Karpas-422 (cell line): ENCODE measurements around the gene SUPT3H. TPM values are rescaled to one million over a fixed set of nuclear protein-coding genes. Genes with fewer than 3 reads are reported as not detected.
"Not testable (repeated sequence)": the region's sequence is repeated elsewhere in the genome, so short reads cannot be mapped to it uniquely, and the experiment has no call there.

Experiments used
- DNase-seq: peaks from one replicate; pipeline ENCODE4 v3.0.0-alpha.2; 2015
- H2AFZ ChIP-seq: fragments of 200-600 bp; sonication (generic); 2 replicates; pipeline ENCODE4 v1.6.1; 2014; ENCODE audit warnings: antibody characterized with exemption, low read length, mixed read lengths
- H3K27ac ChIP-seq: fragments of 200-600 bp; sonication (generic); 2 replicates; pipeline ENCODE4 v1.5.1; 2014; ENCODE audit warnings: mild to moderate bottlenecking, low read length, moderate library complexity
- H3K27me3 ChIP-seq: fragments of 200-600 bp; sonication (generic); 2 replicates; pipeline ENCODE4 v1.6.1; 2014; ENCODE audit warnings: low read length, mixed read lengths
- H3K36me3 ChIP-seq: fragments of 200-600 bp; sonication (generic); 2 replicates; pipeline ENCODE4 v1.6.1; 2014; ENCODE audit warnings: low read length, mixed read lengths; ENCODE audit not compliant: insufficient read depth
- H3K4me1 ChIP-seq: fragments of 200-600 bp; sonication (generic); 2 replicates; pipeline ENCODE4 v1.6.1; 2014; ENCODE audit warnings: mild to moderate bottlenecking, low read length, mixed read lengths
- H3K4me2 ChIP-seq: fragments of 200-600 bp; sonication (generic); 2 replicates; pipeline ENCODE4 v1.6.1; 2014; ENCODE audit warnings: low read length, low read depth, mild to moderate bottlenecking; ENCODE audit not compliant: poor library complexity, severe bottlenecking
- H3K4me3 ChIP-seq: fragments of 200-600 bp; sonication (generic); 2 replicates; pipeline ENCODE4 v1.5.1; 2014; ENCODE audit warnings: mild to moderate bottlenecking, antibody characterized with exemption, low read length, mixed read lengths
- H3K79me2 ChIP-seq: fragments of 200-600 bp; sonication (generic); 2 replicates; pipeline ENCODE4 v1.6.1; 2014; ENCODE audit warnings: mild to moderate bottlenecking, low read length, mixed read lengths
- H3K9ac ChIP-seq: fragments of 200-600 bp; sonication (generic); 2 replicates; pipeline ENCODE4 v1.6.0; 2014; ENCODE audit warnings: low read length
- H3K9me2 ChIP-seq: fragments of 200-600 bp; sonication (generic), shearing (Covaris generic); replicated peaks from 2 replicates; pipeline ENCODE4 v1.6.0; 2014; ENCODE audit warnings: mild to moderate bottlenecking, low read length, moderate library complexity; ENCODE audit not compliant: insufficient read depth
- H3K9me3 ChIP-seq: fragments of 300-700, 200-600 bp; sonication (generic); 2 replicates; pipeline ENCODE4 v1.6.1; 2014; ENCODE audit warnings: low read length, mixed read lengths
- H4K20me1 ChIP-seq: fragments of 200-600 bp; sonication (generic); 2 replicates; pipeline ENCODE4 v1.6.1; 2014; ENCODE audit warnings: mild to moderate bottlenecking, antibody characterized with exemption, low read length, low read depth; ENCODE audit not compliant: insufficient read depth
- total RNA-seq: library from RNA; depleted of rRNA; stranded (reverse); fragments of >200 nt; shearing (Covaris generic); gene quantifications from 2 replicates; pipeline ENCODE4 v1.2.3, GENCODE V29; 2014; ENCODE audit warnings: low replicate concordance

The SUPT3H gene
- total RNA-seq, 1 experiment from 2014 or later, result 2.6 TPM

DNA sequence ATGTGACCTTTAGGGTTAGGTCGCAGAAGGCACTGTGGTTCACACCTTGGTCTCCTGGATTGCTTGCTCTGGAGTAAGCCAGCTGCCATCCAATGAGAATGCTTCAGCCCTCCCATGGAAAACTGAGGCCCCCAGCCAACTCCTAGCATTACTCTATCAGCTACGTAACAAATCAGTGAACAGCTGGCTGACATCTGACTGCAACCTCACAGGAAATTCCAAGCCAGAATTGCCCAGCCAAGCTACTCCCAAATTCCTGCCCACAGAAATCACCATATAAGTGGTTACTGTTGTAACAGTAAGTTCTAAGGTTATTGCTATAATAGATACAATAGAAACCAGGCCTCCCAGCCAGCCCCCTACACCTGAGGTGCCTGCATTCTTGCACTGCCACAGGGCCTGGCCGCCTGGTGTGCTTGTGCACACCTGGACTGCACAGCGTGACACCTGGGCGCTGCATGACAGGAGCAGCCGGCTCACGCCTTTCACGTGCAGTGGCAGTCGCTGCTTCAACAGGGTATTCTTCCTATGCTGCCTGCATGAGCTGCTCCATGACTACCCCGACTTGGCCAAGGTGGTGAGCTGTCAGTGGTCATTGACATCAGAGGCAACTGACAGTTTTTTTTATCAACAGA lies 479.3 kb downstream of the SUPT3H start:
- Histone ChIP-seq H3K4me2 (no peak overlapping the region), H3K27ac (no peak overlapping the region), H3K27me3 (no peaks in the 10 kb centered on the region), H3K9ac (no peak overlapping the region), H2AFZ (no peak overlapping the region), H3K9me2 (no peaks in the 10 kb centered on the region), H3K36me3 (no peaks in the 10 kb centered on the region), H3K4me1 (peaks cover 2% of the 10 kb centered on the region; the same call in 1 of the 2 replicates), H3K4me3 (no peak overlapping the region), H4K20me1 (no peaks in the 10 kb centered on the region), H3K9me3 (no peaks in the 10 kb centered on the region), H3K79me2 (no peaks in the 10 kb centered on the region)
- no peak for DNase-seq

DNA sequence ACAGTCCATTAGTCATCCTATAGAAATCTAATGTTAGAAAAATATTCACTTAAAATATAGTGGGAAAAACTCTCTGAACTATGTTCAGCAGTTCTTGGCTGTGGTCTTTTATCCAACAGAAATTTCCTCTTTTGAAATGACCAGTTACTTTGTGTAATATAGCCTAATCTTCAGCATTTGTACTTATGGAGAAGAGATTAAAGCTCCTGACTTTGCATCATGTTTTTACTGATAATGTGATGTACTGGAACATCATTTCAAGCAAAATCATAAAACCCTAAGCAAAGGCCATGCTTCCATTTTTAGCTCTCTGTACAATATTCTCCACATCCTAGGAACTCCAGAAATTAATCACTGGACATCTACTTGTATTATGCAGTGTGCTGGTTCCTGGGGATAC lies 480.4 kb downstream of the SUPT3H start:
- Histone ChIP-seq H3K9me2 (no peaks in the 10 kb centered on the region), H3K36me3 (no peaks in the 10 kb centered on the region), H3K79me2 (no peaks in the 10 kb centered on the region), H3K27ac (no peak overlapping the region), H3K4me2 (no peak overlapping the region), H3K9ac (no peak overlapping the region), H3K4me3 (no peak overlapping the region), H4K20me1 (no peaks in the 10 kb centered on the region), H2AFZ (no peak overlapping the region), H3K4me1 (peaks cover 2% of the 10 kb centered on the region; the same call in 1 of the 2 replicates), H3K9me3 (no peaks in the 10 kb centered on the region), H3K27me3 (no peaks in the 10 kb centered on the region)
- no peak for DNase-seq

DNA sequence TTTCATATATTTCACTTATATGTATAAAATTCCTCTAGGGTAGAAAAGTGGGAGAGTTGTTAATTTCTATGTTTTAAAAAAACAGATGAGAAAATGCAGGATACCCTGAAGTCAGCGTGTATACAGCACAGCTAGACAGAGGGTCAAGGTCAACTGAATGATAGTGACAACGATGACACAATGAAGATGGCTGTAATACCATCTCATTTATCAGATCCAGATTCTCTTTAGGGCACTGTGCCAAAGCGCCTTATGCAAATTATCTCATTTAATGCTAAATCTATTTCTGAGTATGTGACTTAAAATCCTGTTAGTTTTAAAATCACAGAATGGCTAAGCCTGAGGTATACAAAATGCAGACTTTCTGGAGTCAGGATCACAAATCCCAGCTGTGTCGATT lies 481.0 kb downstream of the SUPT3H start:
- Histone ChIP-seq H3K9me3 (no peaks in the 10 kb centered on the region), H3K79me2 (no peaks in the 10 kb centered on the region), H3K4me3 (no peak overlapping the region), H3K4me2 (no peak overlapping the region), H3K27ac (no peak overlapping the region), H3K27me3 (no peaks in the 10 kb centered on the region), H3K9me2 (no peaks in the 10 kb centered on the region), H3K9ac (no peak overlapping the region), H3K36me3 (no peaks in the 10 kb centered on the region), H3K4me1 (peaks cover 2% of the 10 kb centered on the region; the same call in 1 of the 2 replicates), H4K20me1 (no peaks in the 10 kb centered on the region), H2AFZ (no peak overlapping the region)
- DNase-seq, result no peak

DNA sequence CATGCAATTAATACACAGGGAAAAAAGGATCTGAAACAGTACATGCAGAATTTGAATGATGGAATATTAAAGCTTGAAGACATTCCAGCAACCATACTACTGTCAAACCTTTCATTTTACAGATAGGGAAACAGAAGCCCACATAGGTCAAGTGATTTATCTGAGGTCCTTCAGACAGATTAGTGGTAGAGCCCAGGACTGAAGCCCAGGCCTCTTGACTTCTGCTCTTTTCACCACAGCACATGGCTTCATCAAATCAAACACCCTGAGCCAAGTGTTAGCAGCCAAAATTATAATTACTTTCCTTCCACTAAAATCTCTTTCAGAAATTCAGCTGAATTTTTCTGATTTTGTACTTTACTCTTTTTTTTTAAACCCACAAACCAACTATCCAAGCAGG lies 485.2 kb downstream of the SUPT3H start:
- Histone ChIP-seq H3K27me3 (no peaks in the 10 kb centered on the region), H3K4me3 (no peak overlapping the region), H3K9me3 (no peaks in the 10 kb centered on the region), H2AFZ (no peak overlapping the region), H3K36me3 (no peaks in the 10 kb centered on the region), H3K9ac (no peak overlapping the region), H3K79me2 (no peaks in the 10 kb centered on the region), H3K4me1 (peaks cover 2% of the 10 kb centered on the region; the same call in 1 of the 2 replicates), H4K20me1 (no peaks in the 10 kb centered on the region), H3K27ac (no peak overlapping the region), H3K4me2 (no peak overlapping the region), H3K9me2 (no peaks in the 10 kb centered on the region)
- DNase-seq, result no peak

DNA sequence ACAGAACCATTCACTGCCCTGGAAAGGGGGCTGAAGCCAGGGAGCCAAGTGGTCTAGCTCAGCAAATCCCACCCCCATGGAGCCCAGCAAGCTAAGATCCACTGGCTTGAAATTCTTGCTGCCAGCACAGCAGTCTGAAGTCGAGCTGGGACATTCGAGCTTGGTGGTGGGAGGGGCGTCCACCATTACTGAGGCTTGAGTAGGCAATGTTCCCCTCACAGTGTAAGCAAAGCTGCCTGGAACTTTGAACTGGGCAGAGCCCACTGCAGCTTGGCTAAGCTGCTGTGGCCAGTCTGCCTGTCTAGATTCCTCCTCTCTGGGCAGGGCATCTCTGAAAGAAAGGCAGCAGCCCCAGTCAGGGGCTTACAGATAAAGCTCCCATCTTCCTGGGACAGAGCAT lies 498.7 kb downstream of the SUPT3H start:
- not testable (repeated sequence) for H4K20me1 ChIP-seq, H3K4me3 ChIP-seq, H3K27me3 ChIP-seq, H3K4me1 ChIP-seq, H3K9me2 ChIP-seq, H3K9me3 ChIP-seq, H3K27ac ChIP-seq, H3K79me2 ChIP-seq, H2AFZ ChIP-seq, DNase-seq, H3K9ac ChIP-seq, H3K36me3 ChIP-seq, H3K4me2 ChIP-seq

DNA sequence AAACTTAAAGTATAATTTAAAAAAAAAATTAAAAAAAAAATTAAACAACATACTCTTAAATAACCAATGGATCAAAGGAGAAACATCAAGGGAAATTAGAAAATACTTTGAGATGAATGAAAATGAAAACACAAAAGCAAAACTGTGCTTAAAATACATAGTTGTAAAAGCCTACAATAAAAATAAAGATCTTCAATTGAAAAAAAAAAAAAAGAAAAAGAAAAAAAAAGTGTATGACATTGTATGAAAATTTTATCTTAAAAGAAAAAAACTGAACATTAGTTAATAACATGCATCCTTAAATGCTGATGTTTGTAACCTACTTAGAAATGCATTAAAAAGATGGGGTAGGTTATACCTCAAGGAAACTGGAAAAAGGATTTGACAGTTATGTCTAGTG lies 501.1 kb downstream of the SUPT3H start:
- not testable (repeated sequence) for H3K4me3 ChIP-seq, H3K4me2 ChIP-seq, H3K36me3 ChIP-seq, H3K9me3 ChIP-seq, H3K27ac ChIP-seq, H2AFZ ChIP-seq, H3K9me2 ChIP-seq, H3K9ac ChIP-seq, H4K20me1 ChIP-seq, H3K79me2 ChIP-seq, DNase-seq, H3K4me1 ChIP-seq, H3K27me3 ChIP-seq

DNA sequence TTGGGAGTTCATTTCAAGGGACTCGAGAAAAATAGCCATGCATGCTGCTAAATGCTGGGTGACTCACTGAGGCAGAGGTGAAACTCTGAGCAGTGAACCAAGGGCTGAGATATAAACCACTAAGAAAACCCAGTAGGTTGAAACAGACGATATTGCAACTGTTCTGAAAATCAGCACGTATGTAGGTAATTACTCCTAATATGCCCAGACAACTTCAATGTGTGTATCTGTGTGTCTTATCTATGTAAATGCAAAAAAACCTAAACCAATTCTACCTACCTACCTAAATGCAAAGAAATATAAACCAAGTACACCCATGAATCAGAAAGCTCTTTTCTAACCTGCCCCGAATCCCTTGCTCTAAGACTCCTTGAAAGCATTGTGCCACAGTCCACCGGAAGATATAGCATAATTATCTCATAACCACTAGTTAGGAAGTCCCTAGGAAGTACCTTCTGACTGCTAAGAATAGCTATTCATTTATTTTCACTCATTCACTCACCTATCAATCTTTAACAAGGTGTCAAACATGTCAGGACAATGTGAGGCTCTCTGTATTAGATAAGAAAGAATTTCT lies 508.3 kb downstream of the SUPT3H start:
- H3K4me2 ChIP-seq, result no peak overlapping the region
- H3K4me1 ChIP-seq, result no peaks in the 10 kb centered on the region

DNA sequence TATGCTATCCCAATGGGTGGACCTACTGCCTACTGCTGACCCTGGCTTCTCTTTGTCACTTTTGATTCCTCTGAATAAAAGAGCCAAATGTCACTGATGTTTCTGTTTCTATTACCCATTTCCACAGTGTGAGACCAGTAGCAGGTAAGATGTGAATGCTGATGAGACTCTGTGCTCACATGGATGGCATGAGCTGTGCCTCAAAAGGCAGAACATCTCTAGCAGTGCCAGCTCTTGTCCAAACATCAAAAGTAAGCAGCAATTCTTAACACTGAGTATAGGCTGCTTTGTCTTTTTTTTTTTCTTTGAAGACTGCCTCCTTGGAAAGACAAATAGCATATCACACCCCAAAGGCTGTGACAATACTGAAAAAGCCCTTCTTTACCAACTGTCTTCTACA lies 508.8 kb downstream of the SUPT3H start:
- Histone ChIP-seq H4K20me1 (no peaks in the 10 kb centered on the region), H3K27ac (no peak overlapping the region), H3K36me3 (no peaks in the 10 kb centered on the region), H3K4me1 (no peaks in the 10 kb centered on the region), H3K9ac (no peak overlapping the region), H3K4me2 (no peak overlapping the region), H3K27me3 (no peaks in the 10 kb centered on the region), H3K9me2 (no peaks in the 10 kb centered on the region), H3K9me3 (no peaks in the 10 kb centered on the region), H2AFZ (no peak overlapping the region), H3K79me2 (no peaks in the 10 kb centered on the region), H3K4me3 (no peak overlapping the region)
- no peak for DNase-seq

More for the DNA sequence above, 508.3 kb downstream of the SUPT3H start:
- H4K20me1 ChIP-seq, result no peaks in the 10 kb centered on the region
- H3K27ac ChIP-seq, result no peak overlapping the region
- no peak for DNase-seq
- no peaks in the 10 kb centered on the region for H3K9me3 ChIP-seq
- H3K4me3 ChIP-seq, result no peak overlapping the region
- H3K9me2 ChIP-seq, result no peaks in the 10 kb centered on the region
- H2AFZ ChIP-seq, result no peak overlapping the region
- H3K79me2 ChIP-seq, result no peaks in the 10 kb centered on the region
- no peak overlapping the region for H3K9ac ChIP-seq
- H3K27me3 ChIP-seq, result no peaks in the 10 kb centered on the region
- H3K36me3 ChIP-seq, result no peaks in the 10 kb centered on the region
